D341Med (cell line): ENCODE results near the gene AKT1.

Experiments used
- DNase-seq: peaks from one replicate; pipeline ENCODE4 v3.0.0; 2012; ENCODE audit warnings: low spot score

AKT1 gene

GRCh38 chr14:104799244-104800014 lies 3.9 kb upstream of the AKT1 start:
- DNase-seq = no peak

GRCh38 chr14:104798300-104799243 lies 3.0 kb upstream of the AKT1 start:
- no peak for DNase-seq

- no peak for DNase-seq
These were observed 1.8 kb upstream of the AKT1 start for GRCh38 chr14:104797115-104798044.

GRCh38 chr14:104796687-104797081 lies 1.1 kb upstream of the AKT1 start:
- no peak for DNase-seq

- peak; percentile 94 for DNase-seq
These were observed 486 bp upstream of the AKT1 start for GRCh38 chr14:104795781-104796686.

- no peak for DNase-seq
These were observed 936 bp downstream of the AKT1 start for GRCh38 chr14:104794631-104794992.

GRCh38 chr14:104794099-104794498 lies 1.4 kb downstream of the AKT1 start:
- no peak for DNase-seq

- DNase-seq = no peak
These were observed 1.9 kb downstream of the AKT1 start for GRCh38 chr14:104793703-104793959.

- DNase-seq = no peak
These were observed 2.4 kb downstream of the AKT1 start for GRCh38 chr14:104792945-104793702.

- no peak for DNase-seq
These were observed 3.3 kb downstream of the AKT1 start for GRCh38 chr14:104792101-104792884.

- no peak for DNase-seq
These were observed 4.1 kb downstream of the AKT1 start for GRCh38 chr14:104791425-104791824.

GRCh38 chr14:104789752-104790743 lies 5.5 kb downstream of the AKT1 start:
- no peak for DNase-seq

GRCh38 chr14:104788873-104789663 lies 6.5 kb downstream of the AKT1 start:
- DNase-seq = no peak

- DNase-seq = no peak
These were observed 7.3 kb downstream of the AKT1 start for GRCh38 chr14:104788161-104788818.

- DNase-seq = no peak
These were observed 7.8 kb downstream of the AKT1 start for GRCh38 chr14:104787736-104788135.

- no peak for DNase-seq
These were observed 8.5 kb downstream of the AKT1 start for GRCh38 chr14:104786726-104787675.
